ENCODE measurements around the gene CEACAM18. TPM values are rescaled to one million over a fixed set of nuclear protein-coding genes. Genes with fewer than 3 reads are reported as not detected.

The CEACAM18 gene
- total and polyA plus RNA-seq, 2 of the 4 experiments (the other 2 are of a cell fraction) = not detected

- ChIA-PET POLR2A (ENCODE audit: unreplicated experiment) (no interaction called here), CTCF (no interaction called here)
- intact Hi-C loops (cut with micrococcal nuclease) (no loop called here), dilution Hi-C loops (cut with HindIII; ENCODE audit: low sequenced_read_pairs, unreplicated experiment) (no loop called here), in situ Hi-C loops (cut with MboI; ENCODE audit: low sequenced_read_pairs) (no loop called here)
- Histone ChIP-seq H3K18ac (ENCODE audit: low read depth, low read length) (no peak overlapping the region), H2BK20ac (ENCODE audit: low read depth, low read length) (no peak overlapping the region), H3K4me1 (ENCODE audit: control insufficient read depth, insufficient read depth, low read length) (no peaks in the 10 kb centered on the region), H3K9me3 (ENCODE audit: control insufficient read depth, insufficient read depth, low read length) (0 out of 2 replicates have a peak, but pooled peaks cover 2% of the 10 kb centered on the region), H2AFZ (replicated peaks; ENCODE audit: low read length, poor library complexity) (no peak overlapping the region), H3K9ac (ENCODE audit: low read depth, low read length) (no peak overlapping the region), H3K4ac (ENCODE audit: low read depth, low read length) (no peak overlapping the region), H4K8ac (ENCODE audit: low read depth in 2 of 2, low read length in 2 of 2) (no peak overlapping the region), H2AK9ac (replicated peaks; ENCODE audit: low read depth, low read length, poor library complexity) (no peak overlapping the region), H2BK120ac (ENCODE audit: low read depth, low read length) (no peak overlapping the region), H3K36me3 (ENCODE audit: control insufficient read depth, insufficient read depth, low read length) (no peaks in the 10 kb centered on the region), H3K56ac (ENCODE audit: extremely low read depth, insufficient read depth, low read length) (no peak overlapping the region), H2BK5ac (ENCODE audit: low read depth, low read length, poor library complexity, severe bottlenecking) (no peak overlapping the region), H4K20me1 (ENCODE audit: insufficient read depth, low read length) (no peaks in the 10 kb centered on the region), H3K27me3 (ENCODE audit: control insufficient read depth, insufficient read depth, low read length) (no peaks in the 10 kb centered on the region), H3K27ac (ENCODE audit: insufficient read depth, low read length) (no peak overlapping the region), H4K91ac (ENCODE audit: insufficient read depth, low read depth, low read length) (no peak overlapping the region), H2BK15ac (ENCODE audit: low read depth, low read length) (no peak overlapping the region), H3K79me1 (ENCODE audit: low read depth in 1 of 2, low read length in 2 of 2) (no peaks in the 10 kb centered on the region), H3K14ac (replicated peaks; ENCODE audit: low read depth, low read length) (no peak overlapping the region), H3K4me3 (ENCODE audit: insufficient read depth, low read depth, low read length) (no peak overlapping the region), H3K4me2 (ENCODE audit: low read depth, low read length) (no peak overlapping the region), H2AK5ac (ENCODE audit: low read depth, low read length) (no peak overlapping the region), H3K9me1 (ENCODE audit: insufficient read depth, low read length) (no peaks in the 10 kb centered on the region), H4K5ac (ENCODE audit: low read depth, low read length) (no peak overlapping the region), H3K23ac (ENCODE audit: low read depth, low read length) (no peak overlapping the region)
- no CpG with 5 or more reads among the region's 1 CpG for WGBS, 2 experiments (ENCODE audit: extremely low coverage in 2 of 2, insufficient read length in 1 of 2)
- DNase-seq (no peak), ATAC-seq (ENCODE audit: low read depth) (no peak)
- BruUV-seq (replicated peaks) = no TSS peak
- TF ChIP-seq POLR2A (IDR thresholded peaks at IDR 0.05; ENCODE audit: low read depth, low read length) = no peak
- no peak for TF ChIP-seq MXI1 (IDR thresholded peaks at IDR 0.05; ENCODE audit: borderline replicate concordance, low read depth, low read length)
- no peak for TF ChIP-seq CHD1 (IDR thresholded peaks at IDR 0.05; ENCODE audit: low read depth, low read length)
- TF ChIP-seq RCOR1 (IDR thresholded peaks at IDR 0.05; ENCODE audit: insufficient replicate concordance, low read length) = no peak
- no peak for TF ChIP-seq BHLHE40 (IDR thresholded peaks at IDR 0.05; ENCODE audit: low read depth, low read length)
- TF ChIP-seq, protein P1, sequence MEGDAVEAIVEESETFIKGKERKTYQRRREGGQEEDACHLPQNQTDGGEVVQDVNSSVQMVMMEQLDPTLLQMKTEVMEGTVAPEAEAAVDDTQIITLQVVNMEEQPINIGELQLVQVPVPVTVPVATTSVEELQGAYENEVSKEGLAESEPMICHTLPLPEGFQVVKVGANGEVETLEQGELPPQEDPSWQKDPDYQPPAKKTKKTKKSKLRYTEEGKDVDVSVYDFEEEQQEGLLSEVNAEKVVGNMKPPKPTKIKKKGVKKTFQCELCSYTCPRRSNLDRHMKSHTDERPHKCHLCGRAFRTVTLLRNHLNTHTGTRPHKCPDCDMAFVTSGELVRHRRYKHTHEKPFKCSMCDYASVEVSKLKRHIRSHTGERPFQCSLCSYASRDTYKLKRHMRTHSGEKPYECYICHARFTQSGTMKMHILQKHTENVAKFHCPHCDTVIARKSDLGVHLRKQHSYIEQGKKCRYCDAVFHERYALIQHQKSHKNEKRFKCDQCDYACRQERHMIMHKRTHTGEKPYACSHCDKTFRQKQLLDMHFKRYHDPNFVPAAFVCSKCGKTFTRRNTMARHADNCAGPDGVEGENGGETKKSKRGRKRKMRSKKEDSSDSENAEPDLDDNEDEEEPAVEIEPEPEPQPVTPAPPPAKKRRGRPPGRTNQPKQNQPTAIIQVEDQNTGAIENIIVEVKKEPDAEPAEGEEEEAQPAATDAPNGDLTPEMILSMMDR (conservative IDR thresholded peaks at IDR 0.05; ENCODE audit: low read depth, low read length) = no peak
- no peak for TF ChIP-seq CEBPB (IDR thresholded peaks at IDR 0.05; ENCODE audit: low read depth, low read length)
- no peak for TF ChIP-seq RFX5 (IDR thresholded peaks at IDR 0.05; ENCODE audit: low read depth, low read length)
- TF ChIP-seq FOS (IDR thresholded peaks at IDR 0.05; ENCODE audit: low read depth, low read length) = no peak
- TF ChIP-seq SMC3 (IDR thresholded peaks at IDR 0.05; ENCODE audit: low read depth, low read length) = no peak
- TF ChIP-seq USF2 (IDR thresholded peaks at IDR 0.05; ENCODE audit: low read depth, low read length) = no peak
- TF ChIP-seq, protein P2, sequence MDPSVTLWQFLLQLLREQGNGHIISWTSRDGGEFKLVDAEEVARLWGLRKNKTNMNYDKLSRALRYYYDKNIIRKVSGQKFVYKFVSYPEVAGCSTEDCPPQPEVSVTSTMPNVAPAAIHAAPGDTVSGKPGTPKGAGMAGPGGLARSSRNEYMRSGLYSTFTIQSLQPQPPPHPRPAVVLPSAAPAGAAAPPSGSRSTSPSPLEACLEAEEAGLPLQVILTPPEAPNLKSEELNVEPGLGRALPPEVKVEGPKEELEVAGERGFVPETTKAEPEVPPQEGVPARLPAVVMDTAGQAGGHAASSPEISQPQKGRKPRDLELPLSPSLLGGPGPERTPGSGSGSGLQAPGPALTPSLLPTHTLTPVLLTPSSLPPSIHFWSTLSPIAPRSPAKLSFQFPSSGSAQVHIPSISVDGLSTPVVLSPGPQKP (IDR thresholded peaks at IDR 0.05; ENCODE audit: borderline replicate concordance, low read depth, low read length) = no peak
- no peak for TF ChIP-seq NFE2L2 (IDR thresholded peaks at IDR 0.05; ENCODE audit: low read depth, low read length)
- no peak for TF ChIP-seq MAFK (IDR thresholded peaks at IDR 0.05; ENCODE audit: low read depth, low read length)
- TF ChIP-seq RAD21 (IDR thresholded peaks at IDR 0.05; ENCODE audit: low read length) = no peak
These were observed 57.2 kb downstream of the CEACAM18 start for GRCh38 chr19:51535535-51535934.

Measured in IMR-90 (cell line).